H1 (cell line): ENCODE measurements around the gene MAPKAP1. TPM values are rescaled to one million over a fixed set of nuclear protein-coding genes. Genes with fewer than 3 reads are reported as not detected.

ENCODE experiments used
- CTCF ChIA-PET: fragments of 300-600 bp; sonication (Branson Sonifier 250); formaldehyde crosslinking; loops from one replicate; lab custom pipeline; 2021; ENCODE audit not compliant: partially characterized antibody; lab: Charles Lee
- POLR2A ChIA-PET: fragments of 300-600 bp; sonication (Branson Sonifier 250); formaldehyde crosslinking; loops from one replicate; lab custom pipeline; 2021; ENCODE audit warnings: inconsistent platforms; ENCODE audit not compliant: partially characterized antibody; lab: Charles Lee
- DNase-seq, 2 experiments: peaks; one replicate each; pipeline versions ENCODE4 v3.0.0 to v3.0.0-alpha.2; 2010 to 2022; ENCODE audit warnings: low spot score in 2 of 2, low read depth in 1 of 2, mixed read lengths in 1 of 2
- FAIRE-seq: peaks from 2 replicates; lab custom pipeline; 2011; peaks lifted over from hg19 to GRCh38; lab: Jason Lieb, UNC
- H2AFZ ChIP-seq: 2 replicates; pipeline ENCODE4 v1.8.1; 2012; ENCODE audit warnings: low read length, inconsistent platforms
- H2AK5ac ChIP-seq: 2 replicates; pipeline ENCODE4 v1.6.1; 2013; ENCODE audit warnings: low read depth, low read length
- H2BK120ac ChIP-seq: replicated peaks from 2 replicates; pipeline ENCODE3; 2013; ENCODE audit warnings: low read depth, low read length, inconsistent platforms
- H2BK12ac ChIP-seq: 2 replicates; pipeline ENCODE4 v1.6.1; 2013; ENCODE audit warnings: low read depth, low read length
- H2BK15ac ChIP-seq: 2 replicates; pipeline ENCODE4 v1.6.1; 2013; ENCODE audit warnings: low read length
- H2BK20ac ChIP-seq: 2 replicates; pipeline ENCODE4 v1.6.1; 2013; ENCODE audit warnings: low read length
- H2BK5ac ChIP-seq: 2 replicates; pipeline ENCODE4 v1.6.1; 2013; ENCODE audit warnings: low read depth, low read length
- H3K14ac ChIP-seq: 2 replicates; pipeline ENCODE4 v1.6.1; 2013; ENCODE audit warnings: inconsistent platforms; ENCODE audit not compliant: insufficient read length
- H3K18ac ChIP-seq: 2 replicates; pipeline ENCODE4 v1.6.1; 2013; ENCODE audit warnings: low read length; ENCODE audit errors: extremely low read depth
- H3K23ac ChIP-seq: 2 replicates; pipeline ENCODE4 v1.6.1; 2013; ENCODE audit warnings: inconsistent platforms; ENCODE audit not compliant: insufficient read length
- H3K23me2 ChIP-seq: 2 replicates; pipeline ENCODE4 v1.6.1; 2013; ENCODE audit warnings: low read depth, low read length
- H3K27ac ChIP-seq: 2 replicates; pipeline ENCODE4 v1.6.1; 2011; ENCODE audit warnings: low read depth, low read length, inconsistent platforms
- H3K27me3 ChIP-seq, 4 experiments: replicated peaks in 1 of 4; 1 replicate in 1 of 4; 2 replicates in 3 of 4; pipeline versions ENCODE4 v1.6.1 to v1.8.1; 2011 to 2013; ENCODE audit warnings: low read length in 3 of 4, mild to moderate bottlenecking in 3 of 4, inconsistent platforms in 2 of 4, mixed read lengths in 2 of 4, moderate library complexity in 1 of 4; ENCODE audit not compliant: control insufficient read depth in 3 of 4, insufficient read depth in 3 of 4; ENCODE audit errors: extremely low read depth in 1 of 4
- H3K36me3 ChIP-seq, 4 experiments: 2 replicates each; pipeline versions ENCODE4 v1.6.1 to v1.8.1; 2011 to 2013; ENCODE audit warnings: mild to moderate bottlenecking in 4 of 4, low read length in 3 of 4, moderate library complexity in 2 of 4, control low read depth in 1 of 4, inconsistent platforms in 1 of 4; ENCODE audit not compliant: insufficient read depth in 4 of 4, control insufficient read depth in 2 of 4
- H3K4ac ChIP-seq: replicated peaks from 2 replicates; pipeline ENCODE3; 2013; ENCODE audit warnings: low read length, low read depth, mixed read lengths, inconsistent platforms; ENCODE audit not compliant: insufficient read length
- H3K4me1 ChIP-seq, 4 experiments: replicated peaks in 1 of 4; 1 replicate in 1 of 4; 2 replicates in 3 of 4; pipeline versions ENCODE4 v1.6.1 to v1.8.1; 2011 to 2013; ENCODE audit warnings: low read length in 3 of 4, inconsistent platforms in 2 of 4, mixed read lengths in 1 of 4; ENCODE audit not compliant: insufficient read depth in 4 of 4, control insufficient read depth in 3 of 4
- H3K4me2 ChIP-seq, 2 experiments: 2 replicates each; pipeline versions ENCODE4 v1.6.1 to v1.8.1; 2011 to 2013; ENCODE audit warnings: low read depth in 2 of 2, low read length in 2 of 2, control low read depth in 1 of 2, inconsistent platforms in 1 of 2, mild to moderate bottlenecking in 1 of 2; ENCODE audit not compliant: insufficient read depth in 1 of 2
- H3K4me3 ChIP-seq, 4 experiments: fragments of 200-600, 300-600 bp in 1 of 4; sonication (generic), shearing (Covaris generic), sonication (Bioruptor Twin) in 1 of 4; 2 replicates each; pipeline versions ENCODE4 v1.5.1 to v1.8.1; 2011 to 2016; ENCODE audit warnings: low read length in 4 of 4, low read depth in 3 of 4, control low read depth in 2 of 4, inconsistent platforms in 2 of 4, mild to moderate bottlenecking in 2 of 4, mixed read lengths in 1 of 4, moderate library complexity in 1 of 4; ENCODE audit not compliant: insufficient read depth in 2 of 4; ENCODE audit errors: extremely low read depth in 1 of 4
- H3K56ac ChIP-seq: replicated peaks from 2 replicates; pipeline ENCODE3; 2013; ENCODE audit warnings: low read depth, mild to moderate bottlenecking, mixed read lengths, low read length, inconsistent platforms; ENCODE audit not compliant: insufficient read length
- H3K79me1 ChIP-seq: 2 replicates; pipeline ENCODE4 v1.6.1; 2013; ENCODE audit warnings: low read depth, low read length, control low read depth
- H3K79me2 ChIP-seq, 2 experiments: 2 replicates each; pipeline versions ENCODE4 v1.6.1 to v1.8.1; 2012 to 2013; ENCODE audit warnings: low read length in 2 of 2, mild to moderate bottlenecking in 2 of 2, inconsistent platforms in 1 of 2; ENCODE audit not compliant: insufficient read depth in 2 of 2, control insufficient read depth in 1 of 2
- H3K9ac ChIP-seq, 4 experiments: replicated peaks in 1 of 4; 1 replicate in 1 of 4; 2 replicates in 3 of 4; pipeline versions ENCODE4 v1.6.1 to v1.8.1; 2011 to 2013; ENCODE audit warnings: low read depth in 3 of 4, low read length in 3 of 4, control low read depth in 2 of 4, mild to moderate bottlenecking in 2 of 4, moderate library complexity in 2 of 4, inconsistent platforms in 1 of 4; ENCODE audit errors: extremely low read depth in 1 of 4
- H3K9me3 ChIP-seq, 2 experiments: 2 replicates each; pipeline versions ENCODE4 v1.6.1 to v1.8.1; 2012 to 2013; ENCODE audit warnings: mild to moderate bottlenecking in 2 of 2, moderate library complexity in 2 of 2, control low read depth in 1 of 2, inconsistent platforms in 1 of 2, low read depth in 1 of 2, low read length in 1 of 2, mixed read lengths in 1 of 2; ENCODE audit not compliant: insufficient read depth in 2 of 2
- H4K20me1 ChIP-seq, 2 experiments: replicated peaks in 1 of 2; 2 replicates each; pipeline versions ENCODE3 to v1.8.1; 2011 to 2013; ENCODE audit warnings: inconsistent platforms in 2 of 2, low read length in 2 of 2, mild to moderate bottlenecking in 1 of 2; ENCODE audit not compliant: insufficient read depth in 2 of 2, control insufficient read depth in 1 of 2
- H4K5ac ChIP-seq: 2 replicates; pipeline ENCODE4 v1.6.1; 2013; ENCODE audit warnings: low read length, low read depth, mixed read lengths, inconsistent platforms; ENCODE audit not compliant: insufficient read length
- H4K8ac ChIP-seq: 2 replicates; pipeline ENCODE4 v1.8.0; 2013; ENCODE audit warnings: mild to moderate bottlenecking, moderate library complexity, low read length, inconsistent platforms; ENCODE audit not compliant: insufficient read depth; ENCODE audit errors: extremely low read depth
- H4K91ac ChIP-seq: replicated peaks from 2 replicates; pipeline ENCODE3; 2013; ENCODE audit warnings: low read length, mixed read lengths, inconsistent platforms; ENCODE audit not compliant: insufficient read length
- CBX5 ChIP-seq: fragments of 300-800, 300-1000 bp; sonication (generic); IDR thresholded peaks from 2 replicates; pipeline ENCODE4 v1.7.1; 2016; ENCODE audit warnings: antibody characterized with exemption, low read length, low read depth
- CHD1 ChIP-seq: IDR thresholded peaks from 2 replicates; pipeline ENCODE4 v1.6.1; 2012; ENCODE audit warnings: low read depth, low read length, improper control_type of control experiment
- JUND ChIP-seq: IDR thresholded peaks from 2 replicates; pipeline ENCODE4 v1.6.1; 2011; ENCODE audit warnings: mild to moderate bottlenecking, improper control_type of control experiment, low read length
- RBBP5 ChIP-seq: IDR thresholded peaks from 2 replicates; pipeline ENCODE4 v1.7.1; 2012; ENCODE audit warnings: low read depth, mild to moderate bottlenecking, inconsistent platforms, low read length, moderate library complexity, borderline replicate concordance
- SP2 ChIP-seq: IDR thresholded peaks from 2 replicates; pipeline ENCODE4 v1.6.1; 2012; ENCODE audit warnings: mild to moderate bottlenecking, low read length, inconsistent platforms
- WGBS, 2 experiments: shearing (Covaris generic) in 1 of 2; methylation state at CpG; one replicate each; pipeline versions ENCODE4 v1.1.6 to v1.1.7; 2013 to 2015; ENCODE audit warnings: low lambda C conversion rate in 2 of 2, mixed read lengths in 2 of 2, inconsistent platforms in 1 of 2, low coverage in 1 of 2, missing lambda C conversion rate in 1 of 2; ENCODE audit not compliant: insufficient replicate concordance in 2 of 2, insufficient coverage in 1 of 2, insufficient read length in 1 of 2; ENCODE audit errors: extremely low coverage in 1 of 2, missing lambda C conversion rate in 1 of 2; 5-methylcytosine and 5-hydroxymethylcytosine counted together
- polyA plus RNA-seq, 7 experiments: library from polyadenylated mRNA; depleted of rRNA in 3 of 7; stranded (reverse) in 5 of 7; unstranded in 2 of 7; fragments of >200 nt in 5 of 7; fragments of 200-250 nt in 2 of 7; gene quantifications; 1 replicate in 5 of 7; 2 replicates in 1 of 7; 4 replicates in 1 of 7; pipeline versions ENCODE4 v1.2.1 to v1.2.3, GENCODE V29; 2011 to 2013; ENCODE audit warnings: missing spikeins in 2 of 7, mixed read lengths in 2 of 7
- total RNA-seq: library from RNA; stranded (reverse); fragmentation: NEBNext Ultra II Directional; extraction: Animal tissue kit (Norgen Biotek cat#: 25700); gene quantifications from 2 replicates; pipeline ENCODE4 v1.2.1, GENCODE V29; 2021
- TF ChIP-seq, protein P1 (sequence below): IDR thresholded peaks from 2 replicates; pipeline ENCODE4 v1.6.1; 2011; ENCODE audit warnings: low read depth, mild to moderate bottlenecking, low read length; ENCODE audit not compliant: insufficient read depth

MAPKAP1 gene
- total and polyA plus RNA-seq, 2 of the 8 experiments (the other 6 are each of a cell fraction or from before 2014, with no cell fraction given) = 79.2 to 140 TPM

DNA sequence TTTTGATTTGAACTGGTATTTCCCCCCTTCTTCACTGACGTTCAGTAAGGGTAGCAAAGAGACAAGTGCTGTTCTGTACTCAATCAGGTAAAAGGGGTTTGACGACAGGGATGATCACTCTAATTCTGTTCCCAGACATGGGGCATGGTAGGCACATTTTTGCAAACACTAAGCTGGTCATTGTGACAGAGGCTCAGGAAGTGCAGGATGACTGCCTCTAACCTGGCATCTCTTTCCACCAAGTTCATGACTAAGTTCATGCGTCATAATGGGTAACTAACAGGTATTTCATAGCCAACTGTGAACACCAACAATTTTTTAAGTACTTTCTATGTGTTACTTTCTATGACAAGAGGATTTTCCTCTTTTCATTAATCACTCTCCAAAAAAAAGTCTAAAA is 166.5 kb downstream of the MAPKAP1 start:
- FAIRE-seq = no peak
- no peak overlapping the region for H2BK20ac ChIP-seq
- H3K79me2 ChIP-seq = no peaks in the 10 kb centered on the region
- no peaks in the 10 kb centered on the region for H3K36me3 ChIP-seq
- POLR2A ChIA-PET = no interaction called here
- H3K56ac ChIP-seq = no peak overlapping the region
- WGBS, 2 experiments = 84% methylated on average over 3 of the region's 3 CpGs; no CpG with 5 or more reads in 1 of the 2 experiments
- no peaks in the 10 kb centered on the region for H3K9me3 ChIP-seq
- no peak overlapping the region for H4K5ac ChIP-seq
- no peak overlapping the region for H2BK15ac ChIP-seq
- H2BK12ac ChIP-seq = no peak overlapping the region
- no peak overlapping the region for H3K4me3 ChIP-seq
- H3K23me2 ChIP-seq = no peaks in the 10 kb centered on the region
- no peaks in the 10 kb centered on the region; the same call in 1 of the 2 replicates for H3K79me1 ChIP-seq
- H4K91ac ChIP-seq = no peak overlapping the region
- H3K23ac ChIP-seq = no peak overlapping the region
- no peak overlapping the region for H2BK5ac ChIP-seq
- DNase-seq = no peak
- no peak overlapping the region for H3K4ac ChIP-seq
- H2AFZ ChIP-seq = no peak overlapping the region
- H3K4me1 ChIP-seq = peaks cover 0 to 3% (median 0%) of the 10 kb centered on the region in 4 experiments; a peak in 1 of 7 replicates
- H3K4me2 ChIP-seq = no peak overlapping the region
- H3K27me3 ChIP-seq = no peaks in the 10 kb centered on the region
- CTCF ChIA-PET = interaction anchor here (0.6 to 1.3 kb wide), 3 partner anchors 8 to 132 kb away, joined by 3 to 4 read pairs (median 3); no protein-coding TSS in a partner anchor
- H2AK5ac ChIP-seq = no peak overlapping the region
- no peak overlapping the region for H3K27ac ChIP-seq
- H4K20me1 ChIP-seq = no peaks in the 10 kb centered on the region
- no peak overlapping the region for H3K14ac ChIP-seq
- H2BK120ac ChIP-seq = no peak overlapping the region
- no peak overlapping the region for H3K9ac ChIP-seq
- H3K18ac ChIP-seq = no peak overlapping the region
- no peak overlapping the region for H4K8ac ChIP-seq
- TF ChIP-seq CBX5 (no peak), SP2 (no peak), CHD1 (no peak), RBBP5 (no peak), JUND (no peak)
- TF ChIP-seq, protein P1, sequence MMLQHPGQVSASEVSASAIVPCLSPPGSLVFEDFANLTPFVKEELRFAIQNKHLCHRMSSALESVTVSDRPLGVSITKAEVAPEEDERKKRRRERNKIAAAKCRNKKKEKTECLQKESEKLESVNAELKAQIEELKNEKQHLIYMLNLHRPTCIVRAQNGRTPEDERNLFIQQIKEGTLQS = no peak
